OCI-M2 (cell line): ENCODE results near the gene FAM162A.
"Not testable (repeated sequence)": the region's sequence is repeated elsewhere in the genome, so short reads cannot be mapped to it uniquely, and the experiment has no call there.

Experiments used
- DNase-seq: peaks from one replicate; lab custom pipeline; 2025; ENCODE audit not compliant: unreplicated experiment; lab: John Stamatoyannopoulos, UW

Gene FAM162A

GRCh38 chr3:122416966-122417365 is 33.0 kb downstream of the FAM162A start:
- no peak for DNase-seq

- DNase-seq = no peak
Measured at GRCh38 chr3:122421101-122421500, 37.1 kb downstream of the FAM162A start.

- no peak for DNase-seq
Measured at GRCh38 chr3:122421836-122422235, 37.9 kb downstream of the FAM162A start.

GRCh38 chr3:122427857-122428471 is 44.0 kb downstream of the FAM162A start:
- no peak for DNase-seq

GRCh38 chr3:122430371-122430770 is 46.4 kb downstream of the FAM162A start:
- no peak for DNase-seq

GRCh38 chr3:122435950-122436349 is 52.0 kb downstream of the FAM162A start:
- no peak for DNase-seq

GRCh38 chr3:122443090-122443489 is 59.1 kb downstream of the FAM162A start:
- no peak for DNase-seq

GRCh38 chr3:122443762-122444490 is 59.9 kb downstream of the FAM162A start:
- not testable (repeated sequence) for DNase-seq

GRCh38 chr3:122444491-122444887 is 60.5 kb downstream of the FAM162A start:
- DNase-seq = not testable (repeated sequence)

- DNase-seq = not testable (repeated sequence)
Measured at GRCh38 chr3:122448218-122448617, 64.2 kb downstream of the FAM162A start.

GRCh38 chr3:122451371-122451770 is 67.4 kb downstream of the FAM162A start:
- DNase-seq = no peak

GRCh38 chr3:122456074-122456473 is 72.1 kb downstream of the FAM162A start:
- DNase-seq = no peak

- no peak for DNase-seq
Measured at GRCh38 chr3:122457706-122458105, 73.7 kb downstream of the FAM162A start.

- no peak for DNase-seq
Measured at GRCh38 chr3:122458992-122459391, 75.0 kb downstream of the FAM162A start.

- DNase-seq = no peak
Measured at GRCh38 chr3:122461806-122462205, 77.8 kb downstream of the FAM162A start.
